ENCODE measurements around the gene CNNM1. TPM values are rescaled to one million over a fixed set of nuclear protein-coding genes. Genes with fewer than 3 reads are reported as not detected.

Gene CNNM1
- total RNA-seq, 3 donors from 2014 or later (not counting 1 experiment from before 2014, with no cell fraction given): not detected

DNA sequence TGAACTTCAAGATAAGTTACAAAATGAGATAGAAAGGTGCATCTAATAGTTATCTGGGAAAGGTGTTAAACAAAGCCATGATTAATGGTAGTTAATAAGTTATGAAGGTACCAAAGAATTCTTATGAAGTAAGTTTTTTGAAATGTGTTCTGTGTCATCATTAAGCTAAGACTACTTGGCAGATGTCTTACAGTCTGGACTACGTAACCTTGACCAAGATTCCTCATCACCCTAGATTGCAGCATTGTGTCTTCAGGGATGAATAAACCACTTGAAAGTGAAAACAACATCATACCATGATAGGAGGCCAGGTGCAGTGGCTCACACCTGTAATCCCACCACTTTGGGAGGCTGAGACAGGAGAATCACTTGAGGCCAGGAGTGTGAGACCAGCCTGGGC, 53.0 kb downstream of the CNNM1 start:
- Mint-ChIP-seq H3K4me3 (no peak overlapping the region), H3K27ac (no peak overlapping the region), H3K27me3 (ENCODE audit: low read depth in 2 of 2) (peaks cover 3 to 12% of the 10 kb centered on the region in 2 donors), H3K4me1 (no peaks in the 10 kb centered on the region), H3K9me3 (no peaks in the 10 kb centered on the region), H3K36me3 (no peaks in the 10 kb centered on the region)
- Histone ChIP-seq H3K27ac (ENCODE audit: low read length) (no peak overlapping the region), H3K27me3 (ENCODE audit: control insufficient read depth, insufficient read depth, low read length) (no peaks in the 10 kb centered on the region), H3K36me3 (ENCODE audit: control insufficient read depth, insufficient read depth, low read length) (no peaks in the 10 kb centered on the region), H3K4me3 (ENCODE audit: low read length) (no peak overlapping the region), H3K4me1 (ENCODE audit: control insufficient read depth, insufficient read depth, low read length) (no peaks in the 10 kb centered on the region), H3K9me3 (ENCODE audit: control insufficient read depth, insufficient read depth, low read length) (no peaks in the 10 kb centered on the region)
- ATAC-seq (no peak), DNase-seq (no peak)
- TF ChIP-seq, protein P1, sequence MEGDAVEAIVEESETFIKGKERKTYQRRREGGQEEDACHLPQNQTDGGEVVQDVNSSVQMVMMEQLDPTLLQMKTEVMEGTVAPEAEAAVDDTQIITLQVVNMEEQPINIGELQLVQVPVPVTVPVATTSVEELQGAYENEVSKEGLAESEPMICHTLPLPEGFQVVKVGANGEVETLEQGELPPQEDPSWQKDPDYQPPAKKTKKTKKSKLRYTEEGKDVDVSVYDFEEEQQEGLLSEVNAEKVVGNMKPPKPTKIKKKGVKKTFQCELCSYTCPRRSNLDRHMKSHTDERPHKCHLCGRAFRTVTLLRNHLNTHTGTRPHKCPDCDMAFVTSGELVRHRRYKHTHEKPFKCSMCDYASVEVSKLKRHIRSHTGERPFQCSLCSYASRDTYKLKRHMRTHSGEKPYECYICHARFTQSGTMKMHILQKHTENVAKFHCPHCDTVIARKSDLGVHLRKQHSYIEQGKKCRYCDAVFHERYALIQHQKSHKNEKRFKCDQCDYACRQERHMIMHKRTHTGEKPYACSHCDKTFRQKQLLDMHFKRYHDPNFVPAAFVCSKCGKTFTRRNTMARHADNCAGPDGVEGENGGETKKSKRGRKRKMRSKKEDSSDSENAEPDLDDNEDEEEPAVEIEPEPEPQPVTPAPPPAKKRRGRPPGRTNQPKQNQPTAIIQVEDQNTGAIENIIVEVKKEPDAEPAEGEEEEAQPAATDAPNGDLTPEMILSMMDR (IDR thresholded peaks at IDR 0.05): no peak
- intact Hi-C loops (cut with micrococcal nuclease): no loop called here
- no CpG with 5 or more reads among the region's 1 CpG for WGBS (ENCODE audit: insufficient coverage)

DNA sequence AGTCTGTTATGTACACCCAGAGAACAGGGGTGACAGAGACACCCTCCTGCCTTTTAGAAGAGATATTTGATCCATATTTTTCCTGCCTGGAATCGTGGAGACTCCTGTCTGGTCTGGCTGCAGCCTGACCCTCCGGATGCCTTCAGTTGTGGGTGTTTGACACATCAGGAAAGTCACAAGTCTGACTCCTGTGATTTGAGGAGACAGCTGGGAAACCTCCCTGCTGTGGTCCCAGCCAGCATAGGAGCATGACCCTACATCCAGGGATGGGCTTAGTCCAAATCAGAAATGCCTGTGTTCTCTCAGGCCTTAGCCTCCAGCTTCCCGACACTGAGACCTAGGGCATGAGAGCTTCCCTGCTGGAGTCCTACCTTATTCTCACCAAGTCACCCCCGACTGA, 57.9 kb downstream of the CNNM1 start:
- DNase-seq (no peak), ATAC-seq (no peak)
- Histone ChIP-seq H3K36me3 (ENCODE audit: control insufficient read depth, insufficient read depth, low read length) (no peaks in the 10 kb centered on the region), H3K27ac (ENCODE audit: low read length) (no peak overlapping the region), H3K4me1 (ENCODE audit: control insufficient read depth, insufficient read depth, low read length) (no peaks in the 10 kb centered on the region), H3K27me3 (ENCODE audit: control insufficient read depth, insufficient read depth, low read length) (no peaks in the 10 kb centered on the region), H3K4me3 (ENCODE audit: low read length) (no peak overlapping the region), H3K9me3 (ENCODE audit: control insufficient read depth, insufficient read depth, low read length) (no peaks in the 10 kb centered on the region)
- H3K4me3 Mint-ChIP-seq: no peak overlapping the region
- intact Hi-C loops (cut with micrococcal nuclease): no loop called here
- H3K27me3 Mint-ChIP-seq (ENCODE audit: low read depth in 2 of 2): peaks cover 7 to 9% of the 10 kb centered on the region in 2 donors
- H3K36me3 Mint-ChIP-seq: no peaks in the 10 kb centered on the region
- WGBS (ENCODE audit: insufficient coverage): 86% methylated on average over 3 of the region's 4 CpGs
- H3K4me1 Mint-ChIP-seq: no peaks in the 10 kb centered on the region
- H3K9me3 Mint-ChIP-seq: no peaks in the 10 kb centered on the region
- H3K27ac Mint-ChIP-seq: no peak overlapping the region
- TF ChIP-seq, protein P1 (IDR thresholded peaks at IDR 0.05): no peak

DNA sequence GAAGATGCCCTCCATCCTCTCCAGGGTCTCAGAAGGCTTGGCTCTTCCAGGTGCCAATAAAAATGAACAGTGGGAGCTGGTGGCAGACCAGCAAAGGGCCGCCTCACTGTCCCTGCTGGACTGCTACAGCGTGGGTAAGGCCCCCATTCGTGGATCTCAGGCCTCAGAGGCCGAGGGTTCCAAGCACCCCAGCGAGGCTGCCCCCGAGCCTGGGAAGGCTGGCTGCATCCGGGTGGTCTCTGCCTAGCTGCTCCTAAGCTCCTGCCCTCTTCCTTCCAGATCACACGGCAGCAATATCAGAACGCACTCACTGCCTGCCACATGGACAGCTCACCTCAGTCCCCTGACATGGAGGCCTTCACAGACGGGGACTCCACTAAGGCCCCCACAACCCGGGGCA, 58.4 kb downstream of the CNNM1 start:
- intact Hi-C loops (cut with micrococcal nuclease): no loop called here
- TF ChIP-seq, protein P1 (IDR thresholded peaks at IDR 0.05): no peak
- H3K4me1 Mint-ChIP-seq: peaks cover 0 to 2% of the 10 kb centered on the region in 2 donors

DNA sequence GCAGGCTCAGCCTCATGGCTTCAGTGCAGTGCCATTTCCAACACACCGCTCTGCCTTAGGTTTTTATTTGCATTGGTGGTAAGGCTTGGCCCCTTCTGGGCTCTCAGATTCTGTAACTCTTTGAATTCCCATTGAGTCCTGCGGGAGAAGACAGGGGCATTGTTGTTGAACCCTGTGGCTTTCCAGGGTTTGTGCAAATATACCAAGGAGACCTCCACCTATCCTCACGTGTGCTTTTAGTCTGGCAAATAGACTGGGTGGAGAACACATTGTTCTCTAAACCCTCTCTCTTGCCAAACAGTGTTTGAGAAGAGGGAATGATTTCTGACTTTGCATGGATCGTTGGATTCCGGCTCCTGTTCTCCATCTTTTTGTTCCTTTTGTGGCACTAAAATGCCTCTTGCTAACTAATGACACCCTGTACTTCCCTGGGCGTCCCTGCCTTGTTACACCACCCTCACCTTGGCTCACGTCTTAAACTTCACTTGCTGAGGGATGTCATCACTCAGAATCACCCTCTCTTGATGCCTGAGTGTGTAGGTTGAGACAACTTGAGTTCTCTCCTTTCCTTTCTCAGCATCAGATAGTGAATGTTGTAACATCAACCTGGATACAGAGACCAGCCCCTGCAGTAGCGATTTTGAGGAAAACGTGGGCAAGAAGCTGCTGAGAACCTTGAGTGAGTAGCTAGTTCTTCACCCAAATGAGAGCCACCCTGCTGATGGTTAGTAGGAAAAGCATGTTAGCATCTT, 60.7 kb downstream of the CNNM1 start:
- H3K27ac ChIP-seq (ENCODE audit: low read length): no peak overlapping the region
- WGBS (ENCODE audit: insufficient coverage): 82% methylated on average over 8 of the region's 9 CpGs
- peaks cover 0 to 5% of the 10 kb centered on the region in 2 donors for H3K4me1 Mint-ChIP-seq
- DNase-seq (no peak), ATAC-seq (no peak)
- H3K9me3 ChIP-seq (ENCODE audit: control insufficient read depth, insufficient read depth, low read length): no peaks in the 10 kb centered on the region
- H3K9me3 Mint-ChIP-seq: no peaks in the 10 kb centered on the region
- no peaks in the 10 kb centered on the region for H3K27me3 ChIP-seq (ENCODE audit: control insufficient read depth, insufficient read depth, low read length)
- peaks cover 2% of the 10 kb centered on the region for H3K4me1 ChIP-seq (ENCODE audit: control insufficient read depth, insufficient read depth, low read length)
- H3K27me3 Mint-ChIP-seq (ENCODE audit: low read depth in 2 of 2): peaks cover 3 to 9% of the 10 kb centered on the region in 2 donors
- no peak overlapping the region for H3K4me3 ChIP-seq (ENCODE audit: low read length)
- no peaks in the 10 kb centered on the region for H3K36me3 Mint-ChIP-seq
- H3K4me3 Mint-ChIP-seq: no peak overlapping the region
- intact Hi-C loops (cut with micrococcal nuclease): no loop called here
- H3K27ac Mint-ChIP-seq: no peak overlapping the region
- TF ChIP-seq, protein P1 (IDR thresholded peaks at IDR 0.05): no peak
- H3K36me3 ChIP-seq (ENCODE audit: control insufficient read depth, insufficient read depth, low read length): no peaks in the 10 kb centered on the region

More for the DNA sequence above, 58.4 kb downstream of the CNNM1 start:
- H3K27ac ChIP-seq (ENCODE audit: low read length): no peak overlapping the region
- Mint-ChIP-seq H3K9me3 (no peaks in the 10 kb centered on the region), H3K27ac (no peak overlapping the region), H3K4me3 (no peak overlapping the region), H3K27me3 (ENCODE audit: low read depth in 2 of 2) (peaks cover 7 to 9% of the 10 kb centered on the region in 2 donors), H3K36me3 (no peaks in the 10 kb centered on the region)
- H3K27me3 ChIP-seq (ENCODE audit: control insufficient read depth, insufficient read depth, low read length): no peaks in the 10 kb centered on the region
- H3K9me3 ChIP-seq (ENCODE audit: control insufficient read depth, insufficient read depth, low read length): no peaks in the 10 kb centered on the region
- peaks cover under 1% of the 10 kb centered on the region for H3K4me1 ChIP-seq (ENCODE audit: control insufficient read depth, insufficient read depth, low read length)
- ATAC-seq (no peak), DNase-seq (no peak)
- no peaks in the 10 kb centered on the region for H3K36me3 ChIP-seq (ENCODE audit: control insufficient read depth, insufficient read depth, low read length)
- 86% methylated on average over 11 of the region's 11 CpGs for WGBS (ENCODE audit: insufficient coverage)
- no peak overlapping the region for H3K4me3 ChIP-seq (ENCODE audit: low read length)

Measured in natural killer cell (primary cell).